Measurements from ENCODE around the gene LSM6. TPM values are rescaled to one million over a fixed set of nuclear protein-coding genes. Genes with fewer than 3 reads are reported as not detected.

LSM6 gene
- total RNA-seq, 1 donor from 2014 or later, result 56.2 TPM

- Mint-ChIP-seq H3K9me3 (no peaks in the 10 kb centered on the region), H3K27ac (ENCODE audit: unreplicated experiment) (no peak overlapping the region)
Observed at GRCh38 chr4:146183209-146183608, 7.7 kb downstream of the LSM6 start.

DNA sequence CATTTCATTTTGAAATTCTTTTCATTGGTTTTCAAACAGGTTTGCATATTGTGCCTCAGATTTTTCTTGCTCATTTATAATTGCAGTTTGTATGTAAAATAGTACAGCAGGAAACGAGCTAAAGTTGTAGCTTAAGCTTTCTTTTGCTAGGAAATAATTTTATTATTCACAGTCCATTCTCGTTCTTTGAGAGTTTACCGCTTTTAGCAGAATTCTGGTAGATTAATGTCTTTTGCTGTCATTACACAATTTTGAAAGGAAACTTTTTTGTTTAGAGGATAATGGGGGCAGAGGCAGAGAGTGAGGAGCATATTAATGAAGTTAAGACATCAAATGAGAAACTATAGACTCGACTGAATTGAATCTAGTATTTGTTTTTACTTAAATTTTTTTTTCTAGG, 10.5 kb downstream of the LSM6 start:
- Mint-ChIP-seq H3K36me3 (ENCODE audit: low read depth) (peaks cover 11% of the 10 kb centered on the region), H3K9me3 (no peaks in the 10 kb centered on the region), H3K4me3 (no peak overlapping the region), H3K27me3 (ENCODE audit: low read depth) (no peaks in the 10 kb centered on the region), H3K4me1 (no peaks in the 10 kb centered on the region), H3K27ac (ENCODE audit: unreplicated experiment) (no peak overlapping the region)
- DNase-seq (ENCODE audit: low read depth, low spot score), result no peak
- TF ChIP-seq, protein P1, sequence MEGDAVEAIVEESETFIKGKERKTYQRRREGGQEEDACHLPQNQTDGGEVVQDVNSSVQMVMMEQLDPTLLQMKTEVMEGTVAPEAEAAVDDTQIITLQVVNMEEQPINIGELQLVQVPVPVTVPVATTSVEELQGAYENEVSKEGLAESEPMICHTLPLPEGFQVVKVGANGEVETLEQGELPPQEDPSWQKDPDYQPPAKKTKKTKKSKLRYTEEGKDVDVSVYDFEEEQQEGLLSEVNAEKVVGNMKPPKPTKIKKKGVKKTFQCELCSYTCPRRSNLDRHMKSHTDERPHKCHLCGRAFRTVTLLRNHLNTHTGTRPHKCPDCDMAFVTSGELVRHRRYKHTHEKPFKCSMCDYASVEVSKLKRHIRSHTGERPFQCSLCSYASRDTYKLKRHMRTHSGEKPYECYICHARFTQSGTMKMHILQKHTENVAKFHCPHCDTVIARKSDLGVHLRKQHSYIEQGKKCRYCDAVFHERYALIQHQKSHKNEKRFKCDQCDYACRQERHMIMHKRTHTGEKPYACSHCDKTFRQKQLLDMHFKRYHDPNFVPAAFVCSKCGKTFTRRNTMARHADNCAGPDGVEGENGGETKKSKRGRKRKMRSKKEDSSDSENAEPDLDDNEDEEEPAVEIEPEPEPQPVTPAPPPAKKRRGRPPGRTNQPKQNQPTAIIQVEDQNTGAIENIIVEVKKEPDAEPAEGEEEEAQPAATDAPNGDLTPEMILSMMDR (conservative IDR thresholded peaks at IDR 0.05), result no peak

More at GRCh38 chr4:146183209-146183608, 7.7 kb downstream of the LSM6 start:
- H3K27me3 Mint-ChIP-seq (ENCODE audit: low read depth), result no peaks in the 10 kb centered on the region
- peaks cover 8% of the 10 kb centered on the region for H3K36me3 Mint-ChIP-seq (ENCODE audit: low read depth)
- no peak for DNase-seq (ENCODE audit: low read depth, low spot score)
- TF ChIP-seq, protein P1 (conservative IDR thresholded peaks at IDR 0.05), result no peak
- H3K4me3 Mint-ChIP-seq, result no peak overlapping the region
- H3K4me1 Mint-ChIP-seq, result peaks cover 6% of the 10 kb centered on the region

DNA sequence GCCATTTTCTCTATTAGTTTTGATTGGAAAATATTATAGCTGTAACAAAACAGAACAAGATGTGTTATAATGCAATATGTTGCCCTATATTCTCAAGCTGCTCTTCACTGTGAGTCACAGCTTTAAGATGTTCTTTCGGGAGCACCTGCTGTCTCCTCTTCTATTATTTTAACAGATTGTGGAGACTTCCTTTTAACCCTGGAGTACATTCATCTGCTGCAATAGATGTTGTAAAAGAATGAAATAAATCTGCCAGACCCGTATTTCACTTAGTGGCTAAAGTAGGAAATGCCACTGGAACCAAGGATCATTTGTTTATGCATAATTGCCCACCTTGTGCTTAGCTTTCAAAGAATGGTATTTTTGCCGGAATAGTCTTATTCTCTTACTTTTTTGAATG, 11.1 kb downstream of the LSM6 start:
- DNase-seq (ENCODE audit: low read depth, low spot score), result no peak
- Mint-ChIP-seq H3K4me3 (no peak overlapping the region), H3K27ac (ENCODE audit: unreplicated experiment) (no peak overlapping the region), H3K9me3 (no peaks in the 10 kb centered on the region), H3K4me1 (no peaks in the 10 kb centered on the region), H3K27me3 (ENCODE audit: low read depth) (no peaks in the 10 kb centered on the region), H3K36me3 (ENCODE audit: low read depth) (peaks cover 14% of the 10 kb centered on the region)
- TF ChIP-seq, protein P1 (conservative IDR thresholded peaks at IDR 0.05), result no peak

- Mint-ChIP-seq H3K4me1 (no peaks in the 10 kb centered on the region), H3K9me3 (no peaks in the 10 kb centered on the region), H3K4me3 (no peak overlapping the region), H3K36me3 (ENCODE audit: low read depth) (peaks cover 20% of the 10 kb centered on the region), H3K27me3 (ENCODE audit: low read depth) (no peaks in the 10 kb centered on the region), H3K27ac (ENCODE audit: unreplicated experiment) (no peak overlapping the region)
- no peak for DNase-seq (ENCODE audit: low read depth, low spot score)
- TF ChIP-seq, protein P1 (conservative IDR thresholded peaks at IDR 0.05), result no peak
Observed at GRCh38 chr4:146190456-146190855, 14.9 kb downstream of the LSM6 start.

DNA sequence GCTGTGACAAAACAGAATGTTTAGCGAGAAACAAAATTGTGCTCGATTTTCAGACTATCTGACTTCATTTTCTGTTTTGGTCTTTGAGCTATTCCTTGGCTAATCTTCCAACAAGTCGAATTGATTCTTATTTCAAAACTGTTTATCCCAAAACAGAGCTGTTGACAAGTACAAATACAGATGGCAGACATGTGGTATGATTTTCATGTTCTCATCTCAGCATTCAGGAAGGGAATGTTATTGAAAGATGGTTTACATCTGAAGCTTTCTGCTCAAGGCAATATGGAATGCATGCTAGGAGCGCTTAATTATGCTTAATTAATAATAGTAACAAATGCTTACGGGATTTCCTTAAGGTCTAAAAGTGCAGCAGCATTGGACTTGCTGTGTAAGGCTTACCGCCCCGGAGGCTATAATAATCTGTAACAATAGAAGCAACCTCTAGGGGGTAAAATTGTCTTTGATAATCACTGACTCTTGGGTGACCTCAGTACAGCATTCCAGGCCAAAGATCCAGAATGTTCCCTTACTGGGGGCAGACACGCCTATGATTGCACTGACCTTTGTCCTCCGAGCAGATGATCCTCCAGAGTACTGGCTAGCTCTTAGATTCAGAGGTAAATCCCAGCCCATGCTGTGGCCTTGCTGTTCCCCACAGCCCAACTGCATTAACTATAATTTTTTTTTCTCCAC, 16.4 kb downstream of the LSM6 start:
- H3K36me3 Mint-ChIP-seq (ENCODE audit: low read depth), result peaks cover 23% of the 10 kb centered on the region
- H3K4me3 Mint-ChIP-seq, result no peak overlapping the region
- DNase-seq (ENCODE audit: low read depth, low spot score), result no peak
- H3K27me3 Mint-ChIP-seq (ENCODE audit: low read depth), result no peaks in the 10 kb centered on the region
- no peaks in the 10 kb centered on the region for H3K4me1 Mint-ChIP-seq
- TF ChIP-seq, protein P1 (conservative IDR thresholded peaks at IDR 0.05), result peak; percentile 37
- no peak overlapping the region for H3K27ac Mint-ChIP-seq (ENCODE audit: unreplicated experiment)
- H3K9me3 Mint-ChIP-seq, result no peaks in the 10 kb centered on the region
